ENCODE measurements around the gene SMIM8. TPM values are rescaled to one million over a fixed set of nuclear protein-coding genes. Genes with fewer than 3 reads are reported as not detected.

The SMIM8 gene
- total RNA-seq, 1 experiment from 2014 or later = 3.2 TPM

- intact Hi-C loops (cut with micrococcal nuclease) = no loop called here
- no TSS peak for BruUV-seq (replicated peaks)
- CTCF ChIA-PET = interaction anchor here (0.9 kb wide), 1 partner anchor 26 kb away, joined by 3 read pairs; no protein-coding TSS in a partner anchor
- Mint-ChIP-seq H3K27ac (ENCODE audit: low read depth, unreplicated experiment) (no peak overlapping the region), H3K4me1 (ENCODE audit: insufficient read depth, unreplicated experiment) (no peaks in the 10 kb centered on the region), H3K27me3 (ENCODE audit: insufficient read depth, unreplicated experiment) (no peaks in the 10 kb centered on the region), H3K9me3 (ENCODE audit: unreplicated experiment) (no peaks in the 10 kb centered on the region), H3K36me3 (ENCODE audit: insufficient read depth, unreplicated experiment) (no peaks in the 10 kb centered on the region), H3K4me3 (ENCODE audit: unreplicated experiment) (no peak overlapping the region)
- no peak for TF ChIP-seq CTCF (IDR thresholded peaks at IDR 0.05; ENCODE audit: unreplicated experiment)
- POLR2A ChIA-PET = no interaction called here
- peak; percentile 4 for DNase-seq (ENCODE audit: unreplicated experiment)
Measured at GRCh38 chr6:87366072-87366827, 43.9 kb downstream of the SMIM8 start.

- Mint-ChIP-seq H3K4me3 (ENCODE audit: unreplicated experiment) (no peak overlapping the region), H3K27ac (ENCODE audit: low read depth, unreplicated experiment) (no peak overlapping the region), H3K4me1 (ENCODE audit: insufficient read depth, unreplicated experiment) (no peaks in the 10 kb centered on the region), H3K9me3 (ENCODE audit: unreplicated experiment) (no peaks in the 10 kb centered on the region), H3K27me3 (ENCODE audit: insufficient read depth, unreplicated experiment) (no peaks in the 10 kb centered on the region), H3K36me3 (ENCODE audit: insufficient read depth, unreplicated experiment) (no peaks in the 10 kb centered on the region)
- CTCF ChIA-PET = interaction anchor here (0.9 kb wide), 1 partner anchor 26 kb away, joined by 3 read pairs; no protein-coding TSS in a partner anchor
- intact Hi-C loops (cut with micrococcal nuclease) = no loop called here
- no TSS peak for BruUV-seq (replicated peaks)
- POLR2A ChIA-PET = no interaction called here
- DNase-seq (ENCODE audit: unreplicated experiment) = no peak
- no peak for TF ChIP-seq CTCF (IDR thresholded peaks at IDR 0.05; ENCODE audit: unreplicated experiment)
Measured at GRCh38 chr6:87366899-87367298, 44.5 kb downstream of the SMIM8 start.

- no peaks in the 10 kb centered on the region for H3K4me1 Mint-ChIP-seq (ENCODE audit: insufficient read depth, unreplicated experiment)
- CTCF ChIA-PET = interaction anchor here (1.1 to 1.2 kb wide), 2 partner anchors 20 to 306 kb away, joined by 3 read pairs; no protein-coding TSS in a partner anchor
- DNase-seq (ENCODE audit: unreplicated experiment) = no peak
- H3K27me3 Mint-ChIP-seq (ENCODE audit: insufficient read depth, unreplicated experiment) = no peaks in the 10 kb centered on the region
- no peak for TF ChIP-seq CTCF (IDR thresholded peaks at IDR 0.05; ENCODE audit: unreplicated experiment)
- no peaks in the 10 kb centered on the region for H3K9me3 Mint-ChIP-seq (ENCODE audit: unreplicated experiment)
- no peak overlapping the region for H3K27ac Mint-ChIP-seq (ENCODE audit: low read depth, unreplicated experiment)
- POLR2A ChIA-PET = no interaction called here
- no peaks in the 10 kb centered on the region for H3K36me3 Mint-ChIP-seq (ENCODE audit: insufficient read depth, unreplicated experiment)
- intact Hi-C loops (cut with micrococcal nuclease) = no loop called here
- no TSS peak for BruUV-seq (replicated peaks)
- H3K4me3 Mint-ChIP-seq (ENCODE audit: unreplicated experiment) = no peak overlapping the region
Measured at GRCh38 chr6:87373377-87373776, 51.0 kb downstream of the SMIM8 start.

- Mint-ChIP-seq H3K27ac (ENCODE audit: low read depth, unreplicated experiment) (no peak overlapping the region), H3K9me3 (ENCODE audit: unreplicated experiment) (no peaks in the 10 kb centered on the region), H3K36me3 (ENCODE audit: insufficient read depth, unreplicated experiment) (no peaks in the 10 kb centered on the region), H3K4me3 (ENCODE audit: unreplicated experiment) (no peak overlapping the region), H3K4me1 (ENCODE audit: insufficient read depth, unreplicated experiment) (no peaks in the 10 kb centered on the region), H3K27me3 (ENCODE audit: insufficient read depth, unreplicated experiment) (no peaks in the 10 kb centered on the region)
- ChIA-PET CTCF (interaction anchor here (0.9 to 1.6 kb wide), 3 partner anchors 13 to 53 kb away, joined by 3 to 5 read pairs (median 4); partner anchors contain the start of gene SMIM8), POLR2A (interaction anchor here (1.0 to 1.1 kb wide), 2 partner anchors 11 to 1732 kb away, joined by 3 read pairs; no protein-coding TSS in a partner anchor)
- intact Hi-C loops (cut with micrococcal nuclease) = no loop called here
- no TSS peak for BruUV-seq (replicated peaks)
- TF ChIP-seq CTCF (IDR thresholded peaks at IDR 0.05; ENCODE audit: unreplicated experiment) = no peak
- no peak for DNase-seq (ENCODE audit: unreplicated experiment)
Measured at GRCh38 chr6:87375315-87375714, 52.9 kb downstream of the SMIM8 start.

Data from MCF 10A (cell line).